Ascending aorta (tissue), 2 donors: ENCODE results near the gene GC. TPM values are rescaled to one million over a fixed set of nuclear protein-coding genes. Genes with fewer than 3 reads are reported as not detected.
"Not testable (repeated sequence)": the region's sequence is repeated elsewhere in the genome, so short reads cannot be mapped to it uniquely, and the experiment has no call there.

ENCODE experiments used
- DNase-seq, 2 donors: peaks; one replicate each; pipeline ENCODE4 v3.0.0-alpha.2; 2019; ENCODE audit warnings: low spot score in 2 of 2
- H3K27ac ChIP-seq, 2 donors: fragments of 200-600 bp; sonication (generic); one replicate each; pipeline ENCODE4 v1.5.1; 2016 to 2017; ENCODE audit warnings: mild to moderate bottlenecking in 1 of 2
- H3K27me3 ChIP-seq: fragments of 200-600 bp; sonication (generic); one replicate; pipeline ENCODE4 v1.5.1; 2017
- H3K36me3 ChIP-seq, 2 donors: fragments of 200-600 bp; sonication (generic); one replicate each; pipeline ENCODE4 v1.5.1; 2016
- H3K4me1 ChIP-seq, 2 donors: fragments of 200-600 bp; sonication (generic); one replicate each; pipeline ENCODE4 v1.5.1; 2016 to 2017; ENCODE audit warnings: mild to moderate bottlenecking in 1 of 2
- H3K4me3 ChIP-seq, 2 donors: fragments of 200-600 bp; sonication (generic); one replicate each; pipeline ENCODE4 v1.5.1; 2016 to 2017; ENCODE audit warnings: mild to moderate bottlenecking in 1 of 2
- H3K9me3 ChIP-seq, 2 donors: fragments of 200-600 bp; sonication (generic); one replicate each; pipeline ENCODE4 v1.5.1; 2016
- CTCF ChIP-seq, 3 experiments: fragments of 200-600 bp in 2 of 3; fragments of 450-650 bp in 1 of 3; sonication (generic) in 2 of 3; IDR thresholded peaks; one replicate each; pipeline ENCODE4 v1.5.1; 2016 to 2019; ENCODE audit warnings: antibody characterized with exemption in 3 of 3, mild to moderate bottlenecking in 1 of 3, moderate library complexity in 1 of 3
- intact Hi-C: fragments of 100-400 bp; cut with DNase I; formaldehyde crosslinking; loops from one replicate; pipeline ENCODE4 v1.15.1; 2023
- total RNA-seq: library from RNA; depleted of rRNA; stranded (reverse); fragments of >200 nt; gene quantifications from one replicate; pipeline ENCODE4 v1.1.0, GENCODE V29; 2016

Gene GC
- total RNA-seq, 1 donor from 2014 or later, result 30.0 TPM

- Histone ChIP-seq H3K27me3 (no peaks in the 10 kb centered on the region), H3K9me3 (no peaks in the 10 kb centered on the region), H3K4me3 (no peak overlapping the region), H3K27ac (no peak overlapping the region), H3K36me3 (no peaks in the 10 kb centered on the region), H3K4me1 (no peaks in the 10 kb centered on the region)
- no peak for TF ChIP-seq CTCF (IDR thresholded peaks at IDR 0.05)
- intact Hi-C loops, result no loop called here
- no peak for DNase-seq
These were observed 43.9 kb upstream of the GC start for GRCh38 chr4:71827826-71828225.

- intact Hi-C loops, result no loop called here
- no peak for TF ChIP-seq CTCF (IDR thresholded peaks at IDR 0.05)
- Histone ChIP-seq H3K27me3 (no peaks in the 10 kb centered on the region), H3K4me1 (no peaks in the 10 kb centered on the region), H3K9me3 (no peaks in the 10 kb centered on the region), H3K27ac (no peak overlapping the region), H3K36me3 (no peaks in the 10 kb centered on the region), H3K4me3 (no peak overlapping the region)
- no peak for DNase-seq
These were observed 32.9 kb upstream of the GC start for GRCh38 chr4:71816676-71817303.

- no peak for TF ChIP-seq CTCF (IDR thresholded peaks at IDR 0.05)
- H3K27ac ChIP-seq, result no peak overlapping the region
- H3K27me3 ChIP-seq, result no peaks in the 10 kb centered on the region
- H3K36me3 ChIP-seq, result no peaks in the 10 kb centered on the region
- H3K4me3 ChIP-seq, result no peak overlapping the region
- no peak for DNase-seq
- H3K9me3 ChIP-seq, result no peaks in the 10 kb centered on the region
- H3K4me1 ChIP-seq, result no peaks in the 10 kb centered on the region
- intact Hi-C loops, result no loop called here
These were observed 30.6 kb upstream of the GC start for GRCh38 chr4:71814433-71814832.

- DNase-seq, intact Hi-C loops, H3K4me1 ChIP-seq, H3K4me3 ChIP-seq, H3K9me3 ChIP-seq, H3K27me3 ChIP-seq, H3K27ac ChIP-seq, H3K36me3 ChIP-seq: not testable (repeated sequence)
These were observed 25.9 kb upstream of the GC start for GRCh38 chr4:71809805-71810204.

GRCh38 chr4:71807469-71807868 lies 23.6 kb upstream of the GC start:
- H3K4me1 ChIP-seq, result no peaks in the 10 kb centered on the region
- no peaks in the 10 kb centered on the region for H3K36me3 ChIP-seq
- no peak overlapping the region for H3K4me3 ChIP-seq
- no peak for DNase-seq
- no peak overlapping the region for H3K27ac ChIP-seq
- TF ChIP-seq CTCF (IDR thresholded peaks at IDR 0.05), result no peak
- H3K27me3 ChIP-seq, result no peaks in the 10 kb centered on the region
- H3K9me3 ChIP-seq, result no peaks in the 10 kb centered on the region
- intact Hi-C loops, result no loop called here

- H3K4me1 ChIP-seq, H3K27ac ChIP-seq, H3K36me3 ChIP-seq, H3K27me3 ChIP-seq, intact Hi-C loops, H3K9me3 ChIP-seq, H3K4me3 ChIP-seq, DNase-seq: not testable (repeated sequence)
These were observed 21.4 kb upstream of the GC start for GRCh38 chr4:71805230-71805629.

GRCh38 chr4:71804017-71804697 lies 20.3 kb upstream of the GC start:
- DNase-seq, H3K4me1 ChIP-seq, H3K27me3 ChIP-seq, H3K36me3 ChIP-seq, H3K27ac ChIP-seq, intact Hi-C loops, H3K9me3 ChIP-seq, H3K4me3 ChIP-seq: not testable (repeated sequence)
